Osteoblast (primary cell): ENCODE data around the gene JCAD. TPM values are rescaled to one million over a fixed set of nuclear protein-coding genes. Genes with fewer than 3 reads are reported as not detected.
A peak's percentile ranks its signal among the peaks of the same experiment; 100 is the strongest.
"Not testable (repeated sequence)": the region's sequence is repeated elsewhere in the genome, so short reads cannot be mapped to it uniquely, and the experiment has no call there.

Experiments
- DNase-seq: peaks from one replicate; pipeline ENCODE4 v3.0.0; 2011; ENCODE audit warnings: low spot score, mixed read lengths; ENCODE audit not compliant: insufficient read length; ENCODE audit errors: missing footprints
- H2AFZ ChIP-seq: 2 replicates; pipeline ENCODE4 v1.6.0; 2011; ENCODE audit warnings: mild to moderate bottlenecking, low read length
- H3K27ac ChIP-seq: 2 replicates; pipeline ENCODE4 v1.5.1; 2011; ENCODE audit warnings: mild to moderate bottlenecking, low read depth, low read length, moderate library complexity
- H3K27me3 ChIP-seq: 2 replicates; pipeline ENCODE4 v1.6.0; 2012; ENCODE audit warnings: mild to moderate bottlenecking, control low read depth, inconsistent platforms, low read length, moderate library complexity; ENCODE audit not compliant: insufficient read depth
- H3K36me3 ChIP-seq: 2 replicates; pipeline ENCODE4 v1.5.1; 2011; ENCODE audit warnings: mild to moderate bottlenecking, low read length, control low read depth, moderate library complexity; ENCODE audit not compliant: insufficient read depth
- H3K4me1 ChIP-seq: 2 replicates; pipeline ENCODE4 v1.5.1; 2011; ENCODE audit warnings: mild to moderate bottlenecking, low read length, control low read depth, moderate library complexity; ENCODE audit not compliant: insufficient read depth
- H3K4me2 ChIP-seq: 2 replicates; pipeline ENCODE4 v1.6.0; 2011; ENCODE audit warnings: mild to moderate bottlenecking, low read length; ENCODE audit not compliant: insufficient read depth
- H3K4me3 ChIP-seq: fragments of 200-600 bp; sonication (generic); 3 replicates; pipeline ENCODE4 v1.5.1; 2012; ENCODE audit warnings: mild to moderate bottlenecking, low read length, inconsistent platforms; ENCODE audit not compliant: insufficient read depth
- H3K79me2 ChIP-seq: 2 replicates; pipeline ENCODE4 v1.6.0; 2012; ENCODE audit warnings: mild to moderate bottlenecking, low read length, control low read depth, inconsistent platforms; ENCODE audit not compliant: insufficient read depth
- H3K9me3 ChIP-seq: 2 replicates; pipeline ENCODE4 v1.5.1; 2011; ENCODE audit warnings: low read depth, low read length, control low read depth
- H4K20me1 ChIP-seq: 2 replicates; pipeline ENCODE4 v1.6.0; 2012; ENCODE audit warnings: mild to moderate bottlenecking, low read length, control low read depth; ENCODE audit not compliant: insufficient read depth
- total RNA-seq: library from RNA; depleted of rRNA; stranded (reverse); fragments of >200 nt; gene quantifications from 2 replicates; pipeline ENCODE4 v1.2.3, GENCODE V29; 2012
- TF ChIP-seq, protein P1 (sequence below): IDR thresholded peaks from 2 replicates; pipeline ENCODE4 v1.5.1; 2011; ENCODE audit warnings: mild to moderate bottlenecking, low read depth, low read length, moderate library complexity; ENCODE audit errors: extremely low read depth

The JCAD gene
- total RNA-seq, 1 donor: 47.0 TPM

DNA sequence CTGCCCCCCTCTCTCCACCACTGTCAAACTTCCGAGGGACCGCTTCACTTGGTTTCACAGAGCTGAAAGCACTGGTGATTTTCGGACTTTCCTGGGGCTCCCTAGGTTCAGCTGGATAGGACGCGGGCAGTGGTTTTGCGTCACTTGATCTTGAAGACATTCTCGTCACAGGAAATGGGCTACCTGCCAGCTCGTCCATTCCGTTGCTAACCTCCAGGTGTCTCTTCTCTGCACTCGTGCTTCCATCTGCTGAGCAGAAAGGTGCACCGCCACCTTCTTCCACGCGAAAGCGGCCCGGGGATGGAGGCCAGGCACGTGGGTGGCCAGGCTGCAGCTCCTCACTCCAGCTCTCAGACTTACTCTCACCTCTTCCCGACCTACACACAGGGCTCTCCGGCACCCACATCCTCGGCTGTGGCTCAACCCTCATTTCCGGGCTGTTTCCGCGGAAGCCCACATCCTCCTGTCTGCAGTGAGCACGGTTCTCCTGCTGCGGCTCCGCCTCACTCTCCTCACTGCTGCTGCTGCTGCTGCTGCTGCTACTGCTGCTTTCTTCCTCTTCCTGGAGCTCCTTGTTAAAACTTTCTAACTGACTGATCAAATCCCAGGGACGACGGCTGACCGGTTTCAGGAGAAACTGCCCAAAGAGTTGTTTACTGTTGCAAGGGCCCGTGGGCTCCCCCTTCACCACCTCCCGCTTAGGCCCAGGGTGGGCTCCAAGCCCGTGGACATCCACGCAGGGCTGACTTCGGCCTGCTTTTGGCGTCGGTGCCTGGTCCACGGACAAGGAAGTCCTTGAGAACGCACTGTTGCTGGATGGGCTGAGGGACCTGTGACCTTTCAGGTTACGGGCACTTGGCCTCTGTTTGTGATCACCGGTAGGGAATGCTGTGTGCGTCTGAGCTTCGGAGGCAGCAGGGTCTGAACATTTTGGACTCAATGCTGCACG lies 32.1 kb downstream of the JCAD start:
- H3K9me3 ChIP-seq: no peaks in the 10 kb centered on the region
- TF ChIP-seq, protein P1, sequence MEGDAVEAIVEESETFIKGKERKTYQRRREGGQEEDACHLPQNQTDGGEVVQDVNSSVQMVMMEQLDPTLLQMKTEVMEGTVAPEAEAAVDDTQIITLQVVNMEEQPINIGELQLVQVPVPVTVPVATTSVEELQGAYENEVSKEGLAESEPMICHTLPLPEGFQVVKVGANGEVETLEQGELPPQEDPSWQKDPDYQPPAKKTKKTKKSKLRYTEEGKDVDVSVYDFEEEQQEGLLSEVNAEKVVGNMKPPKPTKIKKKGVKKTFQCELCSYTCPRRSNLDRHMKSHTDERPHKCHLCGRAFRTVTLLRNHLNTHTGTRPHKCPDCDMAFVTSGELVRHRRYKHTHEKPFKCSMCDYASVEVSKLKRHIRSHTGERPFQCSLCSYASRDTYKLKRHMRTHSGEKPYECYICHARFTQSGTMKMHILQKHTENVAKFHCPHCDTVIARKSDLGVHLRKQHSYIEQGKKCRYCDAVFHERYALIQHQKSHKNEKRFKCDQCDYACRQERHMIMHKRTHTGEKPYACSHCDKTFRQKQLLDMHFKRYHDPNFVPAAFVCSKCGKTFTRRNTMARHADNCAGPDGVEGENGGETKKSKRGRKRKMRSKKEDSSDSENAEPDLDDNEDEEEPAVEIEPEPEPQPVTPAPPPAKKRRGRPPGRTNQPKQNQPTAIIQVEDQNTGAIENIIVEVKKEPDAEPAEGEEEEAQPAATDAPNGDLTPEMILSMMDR: no peak
- no peak overlapping the region for H3K4me2 ChIP-seq
- no peak overlapping the region for H2AFZ ChIP-seq
- H4K20me1 ChIP-seq: peaks cover 21% of the 10 kb centered on the region
- no peaks in the 10 kb centered on the region for H3K27me3 ChIP-seq
- H3K36me3 ChIP-seq: peaks cover 50% of the 10 kb centered on the region
- no peak overlapping the region for H3K4me3 ChIP-seq
- DNase-seq: peak; percentile 72
- H3K27ac ChIP-seq: no peak overlapping the region
- no peaks in the 10 kb centered on the region for H3K4me1 ChIP-seq
- H3K79me2 ChIP-seq: peaks cover 36% of the 10 kb centered on the region

DNA sequence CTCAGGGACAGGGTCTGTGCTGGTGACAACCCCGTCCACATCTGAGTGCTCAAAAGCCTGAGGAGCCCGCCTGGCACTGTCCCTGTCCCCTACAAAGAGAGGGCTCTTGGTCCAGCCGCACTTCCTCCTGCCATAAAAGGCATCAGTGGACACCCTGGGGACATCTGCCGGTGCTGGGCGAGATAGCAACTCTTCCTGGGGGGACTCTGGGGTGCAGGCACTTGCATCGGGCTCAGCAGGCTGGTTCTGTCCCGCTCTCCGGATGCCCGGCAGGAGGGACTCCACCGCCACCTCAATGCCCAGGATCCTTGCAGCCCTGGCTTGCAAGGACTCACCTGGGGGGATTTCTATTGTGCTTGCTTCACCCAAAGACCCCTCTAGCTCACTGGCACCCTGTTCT lies 32.8 kb downstream of the JCAD start:
- H4K20me1 ChIP-seq: peaks cover 23% of the 10 kb centered on the region

DNA sequence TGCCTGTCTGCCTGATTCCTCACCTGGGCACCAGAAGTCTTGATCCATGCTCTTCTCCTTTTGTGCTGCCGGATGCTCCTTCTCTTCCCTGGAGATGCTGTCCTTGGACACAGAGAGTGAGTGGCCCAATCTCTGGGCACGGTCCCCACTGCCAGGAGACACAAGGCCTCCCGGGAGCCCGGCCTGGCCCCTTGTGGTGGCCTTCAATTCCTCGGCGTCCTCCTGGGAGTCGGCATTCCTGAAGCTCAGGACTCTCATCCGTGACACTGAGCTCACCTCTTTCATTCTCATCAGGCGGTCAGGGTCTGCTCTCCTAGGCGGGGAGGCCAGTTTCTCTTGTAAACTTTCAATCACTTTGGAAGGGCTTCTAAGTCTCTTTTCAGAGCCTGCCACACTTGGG lies 33.3 kb downstream of the JCAD start:
- H3K4me3 ChIP-seq: no peak overlapping the region
- no peak overlapping the region for H3K4me2 ChIP-seq
- TF ChIP-seq, protein P1: no peak
- peaks cover 58% of the 10 kb centered on the region for H3K36me3 ChIP-seq
- peaks cover 46% of the 10 kb centered on the region for H3K79me2 ChIP-seq
- peaks cover 23% of the 10 kb centered on the region for H4K20me1 ChIP-seq
- no peak overlapping the region for H3K27ac ChIP-seq
- H3K4me1 ChIP-seq: no peaks in the 10 kb centered on the region
- no peaks in the 10 kb centered on the region for H3K27me3 ChIP-seq
- no peak for DNase-seq
- no peaks in the 10 kb centered on the region for H3K9me3 ChIP-seq
- no peak overlapping the region for H2AFZ ChIP-seq

More for the DNA sequence above, 32.8 kb downstream of the JCAD start:
- no peaks in the 10 kb centered on the region for H3K27me3 ChIP-seq
- no peak overlapping the region for H2AFZ ChIP-seq
- no peaks in the 10 kb centered on the region for H3K9me3 ChIP-seq
- H3K27ac ChIP-seq: no peak overlapping the region
- DNase-seq: no peak
- H3K36me3 ChIP-seq: peaks cover 58% of the 10 kb centered on the region
- no peaks in the 10 kb centered on the region for H3K4me1 ChIP-seq
- peaks cover 44% of the 10 kb centered on the region for H3K79me2 ChIP-seq
- TF ChIP-seq, protein P1: no peak
- H3K4me3 ChIP-seq: no peak overlapping the region
- no peak overlapping the region for H3K4me2 ChIP-seq

DNA sequence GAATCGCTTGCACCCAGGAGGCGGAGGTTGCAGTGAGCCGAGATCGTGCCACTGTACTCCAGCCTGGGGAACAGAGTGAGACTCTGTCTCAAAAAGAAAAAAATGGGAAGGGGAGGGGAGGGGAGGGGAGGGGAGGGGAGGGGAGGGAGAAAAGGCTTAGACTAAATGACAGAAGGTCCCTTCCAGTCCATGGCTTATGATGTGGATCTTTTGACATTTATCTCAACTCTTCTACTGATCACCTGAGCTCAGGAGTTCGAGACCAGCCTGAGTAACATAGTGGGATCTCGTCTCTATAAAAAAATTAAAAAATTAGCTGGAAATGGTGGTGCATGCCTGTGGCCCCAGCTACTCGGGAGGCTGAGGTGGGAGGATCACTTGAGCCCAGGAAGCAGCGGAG lies 34.0 kb downstream of the JCAD start:
- not testable (repeated sequence) for DNase-seq, H3K9me3 ChIP-seq, H3K27ac ChIP-seq, H3K4me1 ChIP-seq, H3K4me2 ChIP-seq, H3K4me3 ChIP-seq, H2AFZ ChIP-seq, H3K27me3 ChIP-seq
- Histone ChIP-seq H4K20me1 (peaks cover 20% of the 10 kb centered on the region), H3K36me3 (peaks cover 58% of the 10 kb centered on the region), H3K79me2 (peaks cover 49% of the 10 kb centered on the region)
